Measurements from ENCODE around the gene NUDT16L1. TPM values are rescaled to one million over a fixed set of nuclear protein-coding genes. Genes with fewer than 3 reads are reported as not detected.

NUDT16L1 gene
- polyA plus RNA-seq, 1 of the 3 experiments (the other 2 are of a cell fraction): 45.8 TPM

- no peaks in the 10 kb centered on the region for H3K79me2 ChIP-seq (ENCODE audit: insufficient read depth)
- H3K36me3 ChIP-seq (replicated peaks in 1 of 2; ENCODE audit: control insufficient read depth in 1 of 2, insufficient read depth in 2 of 2, low read length in 1 of 2): peaks cover 14 to 29% of the 10 kb centered on the region in 2 experiments
- WGBS (ENCODE audit: low lambda C conversion rate): 100% methylated on average over 2 of the region's 2 CpGs
- no peak overlapping the region for H3K9ac ChIP-seq
- peaks cover 11% of the 10 kb centered on the region for H3F3A ChIP-seq (replicated peaks; ENCODE audit: insufficient read depth)
- H3K4me3 ChIP-seq (ENCODE audit: low read depth in 2 of 2, low read length in 1 of 2): no peak overlapping the region
- no peaks in the 10 kb centered on the region for H3K4me1 ChIP-seq (ENCODE audit: control insufficient read depth in 1 of 2, insufficient read depth in 2 of 2, low read depth in 1 of 2, low read length in 1 of 2)
- H3K4me2 ChIP-seq: no peak overlapping the region
- ChIA-PET POLR2A (no interaction called here), CTCF (no interaction called here)
- DNase-seq: no peak
- no peaks in the 10 kb centered on the region for H3K27me3 ChIP-seq (ENCODE audit: insufficient read depth)
- H2AFZ ChIP-seq (ENCODE audit: low read depth): no peak overlapping the region
- H4K20me1 ChIP-seq (ENCODE audit: insufficient read depth): 0 out of 2 replicates have a peak, but pooled peaks cover 4% of the 10 kb centered on the region
- no peaks in the 10 kb centered on the region for H3K9me3 ChIP-seq
- TF ChIP-seq RFX5 (IDR thresholded peaks at IDR 0.05; ENCODE audit: low read length) (no peak), PBX3 (IDR thresholded peaks at IDR 0.05) (no peak), MXI1 (IDR thresholded peaks at IDR 0.05; ENCODE audit: low read depth, low read length) (no peak), YY1 (IDR thresholded peaks at IDR 0.05; ENCODE audit: low read depth) (no peak), CTCF (IDR thresholded peaks at IDR 0.05) (no peak), RXRA (IDR thresholded peaks at IDR 0.05; ENCODE audit: borderline replicate concordance, low read depth) (no peak), NRF1 (IDR thresholded peaks at IDR 0.05; ENCODE audit: low read depth, low read length) (no peak), MAX (IDR thresholded peaks at IDR 0.05; ENCODE audit: low read depth) (no peak), GABPA (IDR thresholded peaks at IDR 0.05; ENCODE audit: low read depth) (no peak), SMC3 (IDR thresholded peaks at IDR 0.05; ENCODE audit: low read depth, low read length) (no peak), EP300 (IDR thresholded peaks at IDR 0.05; ENCODE audit: borderline replicate concordance in 1 of 2, low read depth in 1 of 2, low read length in 1 of 2) (no peak), GATA2 (CRISPR knock-in tag; IDR thresholded peaks at IDR 0.05) (no peak), ELF1 (IDR thresholded peaks at IDR 0.05) (no peak)
- H3K27ac ChIP-seq (ENCODE audit: low read depth in 2 of 2, low read length in 1 of 2): no peak overlapping the region
- H3K9me2 ChIP-seq: no peaks in the 10 kb centered on the region
Observed at GRCh38 chr16:4714996-4715395, 21.6 kb downstream of the NUDT16L1 start.

- WGBS (ENCODE audit: low lambda C conversion rate): no CpG with 5 or more reads among the region's 5 CpGs
- CTCF ChIA-PET: no interaction called here
- H3K27ac ChIP-seq (ENCODE audit: low read depth in 2 of 2, low read length in 1 of 2): no peak overlapping the region
- H3K9me3 ChIP-seq: no peaks in the 10 kb centered on the region
- 0 out of 2 replicates have a peak, but pooled peaks cover 7% of the 10 kb centered on the region for H3K79me2 ChIP-seq (ENCODE audit: insufficient read depth)
- no peak overlapping the region for H2AFZ ChIP-seq (ENCODE audit: low read depth)
- H4K20me1 ChIP-seq (ENCODE audit: insufficient read depth): no peaks in the 10 kb centered on the region
- POLR2A ChIA-PET: no interaction called here
- H3K4me3 ChIP-seq (ENCODE audit: low read depth in 2 of 2, low read length in 1 of 2): no peak overlapping the region
- no peak overlapping the region for H3K4me2 ChIP-seq
- DNase-seq: no peak
- H3K9ac ChIP-seq: no peak overlapping the region
- H3K9me2 ChIP-seq: no peaks in the 10 kb centered on the region
- no peaks in the 10 kb centered on the region for H3K27me3 ChIP-seq (ENCODE audit: insufficient read depth)
- TF ChIP-seq SMC3 (IDR thresholded peaks at IDR 0.05; ENCODE audit: low read depth, low read length) (no peak), TCF12 (IDR thresholded peaks at IDR 0.05) (no peak), CTCF (IDR thresholded peaks at IDR 0.05) (no peak), RAD21 (IDR thresholded peaks at IDR 0.05; ENCODE audit: low read length) (no peak), ZBTB33 (IDR thresholded peaks at IDR 0.05; ENCODE audit: borderline replicate concordance, low read depth) (no peak), SIN3A (IDR thresholded peaks at IDR 0.05; ENCODE audit: borderline replicate concordance, low read depth, low read length) (no peak), EZH2phosphoT487 (IDR thresholded peaks at IDR 0.05; ENCODE audit: borderline replicate concordance, low read depth) (no peak), NRF1 (IDR thresholded peaks at IDR 0.05; ENCODE audit: low read depth, low read length) (no peak), CHD2 (IDR thresholded peaks at IDR 0.05; ENCODE audit: low read length, partially characterized antibody) (no peak)
- peaks cover 12 to 13% of the 10 kb centered on the region in 2 experiments for H3K36me3 ChIP-seq (replicated peaks in 1 of 2; ENCODE audit: control insufficient read depth in 1 of 2, insufficient read depth in 2 of 2, low read length in 1 of 2)
- no peaks in the 10 kb centered on the region for H3K4me1 ChIP-seq (ENCODE audit: control insufficient read depth in 1 of 2, insufficient read depth in 2 of 2, low read depth in 1 of 2, low read length in 1 of 2)
- H3F3A ChIP-seq (replicated peaks; ENCODE audit: insufficient read depth): peaks cover 4% of the 10 kb centered on the region
Observed at GRCh38 chr16:4718466-4718865, 25.1 kb downstream of the NUDT16L1 start.
